ENCODE data around the gene TMEM131L. TPM values are rescaled to one million over a fixed set of nuclear protein-coding genes. Genes with fewer than 3 reads are reported as not detected.

TMEM131L gene
- total RNA-seq, 3 donors from 2014 or later (not counting 1 experiment from before 2014, with no cell fraction given) = 67.8 to 105 (median 71.1) TPM

DNA sequence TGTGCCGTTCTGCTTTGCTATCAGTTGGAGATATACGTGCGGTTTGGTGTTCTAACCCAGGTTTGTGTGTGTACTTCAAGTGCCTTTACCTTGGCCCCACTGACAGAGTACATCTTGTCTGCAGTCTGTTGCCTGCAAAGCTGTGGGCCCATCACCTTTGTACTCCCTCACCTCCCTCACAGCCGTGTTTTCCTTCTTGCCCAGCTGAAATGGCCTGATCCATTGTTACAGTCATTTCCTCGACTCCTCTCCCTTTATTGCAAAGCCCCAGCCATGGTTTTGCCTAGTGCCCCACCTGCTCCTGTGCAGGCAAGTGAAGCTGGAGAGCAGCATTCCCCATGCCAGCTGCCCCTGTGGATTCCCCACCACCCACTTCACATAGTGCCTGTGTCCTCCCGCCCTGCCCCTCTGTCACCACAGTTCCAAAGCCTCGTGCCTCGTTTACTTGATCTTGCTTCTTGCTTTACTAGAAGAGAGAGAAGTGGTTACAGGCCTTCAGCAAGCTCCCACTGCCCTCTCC, 162.7 kb downstream of the TMEM131L start:
- no peak overlapping the region for H3K4me3 ChIP-seq (ENCODE audit: low read length)
- Mint-ChIP-seq H3K36me3 (peaks cover 41% of the 10 kb centered on the region), H3K4me1 (peaks cover 8 to 11% of the 10 kb centered on the region in 2 donors), H3K9me3 (no peaks in the 10 kb centered on the region), H3K27me3 (ENCODE audit: low read depth in 2 of 2) (no peaks in the 10 kb centered on the region), H3K27ac (peak overlapping the region; percentile 41 to 52), H3K4me3 (no peak overlapping the region)
- WGBS (ENCODE audit: insufficient coverage) = 96% methylated on average over 8 of the region's 8 CpGs
- no peaks in the 10 kb centered on the region for H3K4me1 ChIP-seq (ENCODE audit: control insufficient read depth, insufficient read depth, low read length)
- H3K9me3 ChIP-seq (ENCODE audit: control insufficient read depth, insufficient read depth, low read length) = no peaks in the 10 kb centered on the region
- intact Hi-C loops (cut with micrococcal nuclease) = no loop called here
- no peak overlapping the region for H3K27ac ChIP-seq (ENCODE audit: low read length)
- no peak for ATAC-seq
- no peak for TF ChIP-seq CTCF (IDR thresholded peaks at IDR 0.05)
- H3K27me3 ChIP-seq (ENCODE audit: control insufficient read depth, insufficient read depth, low read length) = no peaks in the 10 kb centered on the region
- peaks cover 93% of the 10 kb centered on the region for H3K36me3 ChIP-seq (ENCODE audit: control insufficient read depth, insufficient read depth, low read length)
- no peak for DNase-seq

- no peak for TF ChIP-seq CTCF (IDR thresholded peaks at IDR 0.05)
- Histone ChIP-seq H3K4me1 (ENCODE audit: control insufficient read depth, insufficient read depth, low read length) (no peaks in the 10 kb centered on the region), H3K27me3 (ENCODE audit: control insufficient read depth, insufficient read depth, low read length) (no peaks in the 10 kb centered on the region), H3K4me3 (ENCODE audit: low read length) (no peak overlapping the region), H3K36me3 (ENCODE audit: control insufficient read depth, insufficient read depth, low read length) (peaks cover 96% of the 10 kb centered on the region), H3K27ac (ENCODE audit: low read length) (no peak overlapping the region), H3K9me3 (ENCODE audit: control insufficient read depth, insufficient read depth, low read length) (no peaks in the 10 kb centered on the region)
- H3K9me3 Mint-ChIP-seq = no peaks in the 10 kb centered on the region
- intact Hi-C loops (cut with micrococcal nuclease) = no loop called here
- DNase-seq = no peak
- peaks cover 8 to 11% of the 10 kb centered on the region in 2 donors for H3K4me1 Mint-ChIP-seq
- H3K27me3 Mint-ChIP-seq (ENCODE audit: low read depth in 2 of 2) = no peaks in the 10 kb centered on the region
- H3K27ac Mint-ChIP-seq = peak overlapping the region; percentile 41 to 52
- no peak for ATAC-seq
- H3K4me3 Mint-ChIP-seq = no peak overlapping the region
- peaks cover 50% of the 10 kb centered on the region for H3K36me3 Mint-ChIP-seq
Measured at GRCh38 chr4:153629776-153630175, 163.6 kb downstream of the TMEM131L start.

- intact Hi-C loops (cut with micrococcal nuclease) = no loop called here
- Mint-ChIP-seq H3K36me3 (peaks cover 44% of the 10 kb centered on the region), H3K27ac (peak overlapping the region in 1 of 2 donors; percentile 55), H3K4me3 (no peak overlapping the region), H3K27me3 (ENCODE audit: low read depth in 2 of 2) (no peaks in the 10 kb centered on the region), H3K4me1 (peaks cover under 1 to 2% of the 10 kb centered on the region in 2 donors), H3K9me3 (no peaks in the 10 kb centered on the region)
- ATAC-seq (peak in 2 of 3 donors; percentile 58 to 59), DNase-seq (peak in 1 of 2 donors; percentile 49)
- 100% methylated on average over 2 of the region's 3 CpGs for WGBS (ENCODE audit: insufficient coverage)
- no peaks in the 10 kb centered on the region for H3K27me3 ChIP-seq (ENCODE audit: control insufficient read depth, insufficient read depth, low read length)
- H3K4me3 ChIP-seq (ENCODE audit: low read length) = no peak overlapping the region
- H3K9me3 ChIP-seq (ENCODE audit: control insufficient read depth, insufficient read depth, low read length) = no peaks in the 10 kb centered on the region
- TF ChIP-seq CTCF (IDR thresholded peaks at IDR 0.05) = peak; percentile 58
- peaks cover 81% of the 10 kb centered on the region for H3K36me3 ChIP-seq (ENCODE audit: control insufficient read depth, insufficient read depth, low read length)
- no peaks in the 10 kb centered on the region for H3K4me1 ChIP-seq (ENCODE audit: control insufficient read depth, insufficient read depth, low read length)
- H3K27ac ChIP-seq (ENCODE audit: low read length) = no peak overlapping the region
Measured at GRCh38 chr4:153634738-153635353, 168.7 kb downstream of the TMEM131L start.

GRCh38 chr4:153635846-153636245, 169.7 kb downstream of the TMEM131L start:
- peak overlapping the region in 1 of 2 donors; percentile 29 for H3K27ac Mint-ChIP-seq
- Histone ChIP-seq H3K27me3 (ENCODE audit: control insufficient read depth, insufficient read depth, low read length) (no peaks in the 10 kb centered on the region), H3K9me3 (ENCODE audit: control insufficient read depth, insufficient read depth, low read length) (no peaks in the 10 kb centered on the region), H3K27ac (ENCODE audit: low read length) (no peak overlapping the region), H3K4me1 (ENCODE audit: control insufficient read depth, insufficient read depth, low read length) (no peaks in the 10 kb centered on the region), H3K36me3 (ENCODE audit: control insufficient read depth, insufficient read depth, low read length) (peaks cover 71% of the 10 kb centered on the region), H3K4me3 (ENCODE audit: low read length) (no peak overlapping the region)
- H3K4me3 Mint-ChIP-seq = no peak overlapping the region
- intact Hi-C loops (cut with micrococcal nuclease) = no loop called here
- no peaks in the 10 kb centered on the region for H3K27me3 Mint-ChIP-seq (ENCODE audit: low read depth in 2 of 2)
- DNase-seq (no peak), ATAC-seq (no peak)
- 97% methylated on average over 5 of the region's 6 CpGs for WGBS (ENCODE audit: insufficient coverage)
- TF ChIP-seq CTCF (IDR thresholded peaks at IDR 0.05) = no peak
- no peaks in the 10 kb centered on the region for H3K9me3 Mint-ChIP-seq
- no peaks in the 10 kb centered on the region for H3K4me1 Mint-ChIP-seq
- peaks cover 42% of the 10 kb centered on the region for H3K36me3 Mint-ChIP-seq
